A673 (cell line): Measurements from ENCODE around the gene FBN1.

Experiments used
- CTCF ChIP-seq: fragments of 300-800, 200-600 bp; sonication (generic); conservative IDR thresholded peaks from 2 replicates; pipeline ENCODE4 v1.5.1; 2017; ENCODE audit warnings: low read depth, mild to moderate bottlenecking, antibody characterized with exemption, low read length, moderate library complexity, mixed read lengths
- EZH2 ChIP-seq: fragments of 200-600 bp; sonication (generic); IDR thresholded peaks from 2 replicates; pipeline ENCODE4 v1.6.1; 2017; ENCODE audit warnings: borderline replicate concordance, low read depth, mild to moderate bottlenecking, mixed read lengths, antibody characterized with exemption, low read length; ENCODE audit not compliant: poor library complexity, severe bottlenecking

- TF ChIP-seq CTCF (no peak), EZH2 (no peak)
Measured at GRCh38 chr15:48580736-48581135, 64.8 kb downstream of the FBN1 start.
